GM12865 (cell line): Measurements from ENCODE around the gene L1CAM.

Source experiments
- DNase-seq: peaks from one replicate; pipeline ENCODE4 v3.0.0; 2010; ENCODE audit warnings: low read depth
- H3K4me3 ChIP-seq: 2 replicates; pipeline ENCODE4 v1.5.1; 2011; ENCODE audit warnings: mild to moderate bottlenecking, low read depth, low read length, control low read depth
- CTCF ChIP-seq: IDR thresholded peaks from 2 replicates; pipeline ENCODE4 v1.5.1; 2011; ENCODE audit warnings: low read length, control low read depth, low read depth, inconsistent platforms; ENCODE audit not compliant: insufficient read depth; ENCODE audit errors: missing control alignments

Gene L1CAM

GRCh38 chrX:153832728-153833127, 53.2 kb downstream of the L1CAM start:
- DNase-seq, result no peak

GRCh38 chrX:153831429-153832150, 54.4 kb downstream of the L1CAM start:
- H3K4me3 ChIP-seq, result no peak overlapping the region
- no peak for DNase-seq
- no peak for TF ChIP-seq CTCF

More at GRCh38 chrX:153832728-153833127, 53.2 kb downstream of the L1CAM start:
- TF ChIP-seq CTCF, result no peak
- no peak overlapping the region for H3K4me3 ChIP-seq

- no peak overlapping the region for H3K4me3 ChIP-seq
Measured at GRCh38 chrX:153830640-153831428, 55.1 kb downstream of the L1CAM start.

GRCh38 chrX:153829799-153830639, 56.0 kb downstream of the L1CAM start, which contains the start of gene PDZD4:
Gene PDZD4 (minus strand): TSS chrX:153830544. CDS start chrX:153830298, 246 bp downstream.
- no peak for TF ChIP-seq CTCF
- no peak for DNase-seq
- no peak within 1 kb of the TSS for H3K4me3 ChIP-seq

More at GRCh38 chrX:153830640-153831428, 55.1 kb downstream of the L1CAM start:
- DNase-seq, result no peak
- TF ChIP-seq CTCF, result no peak

GRCh38 chrX:153829549-153829798, 56.5 kb downstream of the L1CAM start:
- H3K4me3 ChIP-seq, result no peak overlapping the region

More at GRCh38 chrX:153829549-153829798, 56.5 kb downstream of the L1CAM start:
- TF ChIP-seq CTCF, result no peak
- DNase-seq, result no peak
